CD4-positive, alpha-beta T cell treated with Interleukin-10 for 1 hour (primary cell): ENCODE measurements around the gene MAGEA6.

Experiments used
- DNase-seq: peaks from one replicate; pipeline ENCODE4 v3.0.0-alpha.2; 2020

MAGEA6 gene

GRCh38 chrX:152733261-152733975 is 36.1 kb downstream of the MAGEA6 start, which contains the start of the genes CSAG1 and MAGEA12:
TSS of gene CSAG1 (minus strand) at chrX:152733721. CDS start at chrX:152732460, 1,261 bp downstream.
TSS of gene MAGEA12 (plus strand) at chrX:152733757. CDS start at chrX:152736162, 2,405 bp downstream.
- DNase-seq: no peak

DNA sequence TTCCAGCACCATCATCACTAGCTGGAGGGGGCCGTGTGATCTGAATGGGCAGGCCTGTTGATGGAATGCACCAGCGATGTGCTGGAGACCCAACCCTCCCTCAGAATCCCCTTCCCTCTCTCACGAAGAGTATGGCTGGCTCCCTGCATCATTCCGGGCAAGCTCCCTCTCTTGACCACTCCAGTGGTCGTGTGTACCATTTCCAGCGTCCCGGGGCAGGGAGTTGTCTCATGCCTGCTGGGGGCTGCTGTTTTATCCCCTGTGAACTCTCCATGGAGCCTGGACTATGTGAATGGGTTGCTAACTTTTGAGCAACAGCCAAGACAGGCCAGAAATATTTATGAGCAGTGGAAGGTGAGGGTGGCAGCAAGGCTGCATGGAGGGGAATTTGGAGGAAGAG is 44.1 kb downstream of the MAGEA6 start:
- DNase-seq: no peak
